Fibroblast of pulmonary artery (primary cell): ENCODE measurements around the gene TUT7.
"Not testable (repeated sequence)": the region's sequence is repeated elsewhere in the genome, so short reads cannot be mapped to it uniquely, and the experiment has no call there.

ENCODE experiments used
- DNase-seq: peaks from one replicate; pipeline ENCODE4 v3.0.0-alpha.2; 2010; ENCODE audit warnings: low read depth
- H3K4me3 ChIP-seq: replicated peaks from 2 replicates; pipeline ENCODE4 v1.5.1; 2011; ENCODE audit warnings: low read depth, mild to moderate bottlenecking, control low read depth, low read length, moderate library complexity
- TF ChIP-seq, protein P1 (sequence below): IDR thresholded peaks from 2 replicates; pipeline ENCODE4 v1.5.1; 2011; ENCODE audit warnings: mild to moderate bottlenecking, control low read depth, low read length, inconsistent platforms; ENCODE audit errors: missing control alignments

Gene TUT7, protein sequence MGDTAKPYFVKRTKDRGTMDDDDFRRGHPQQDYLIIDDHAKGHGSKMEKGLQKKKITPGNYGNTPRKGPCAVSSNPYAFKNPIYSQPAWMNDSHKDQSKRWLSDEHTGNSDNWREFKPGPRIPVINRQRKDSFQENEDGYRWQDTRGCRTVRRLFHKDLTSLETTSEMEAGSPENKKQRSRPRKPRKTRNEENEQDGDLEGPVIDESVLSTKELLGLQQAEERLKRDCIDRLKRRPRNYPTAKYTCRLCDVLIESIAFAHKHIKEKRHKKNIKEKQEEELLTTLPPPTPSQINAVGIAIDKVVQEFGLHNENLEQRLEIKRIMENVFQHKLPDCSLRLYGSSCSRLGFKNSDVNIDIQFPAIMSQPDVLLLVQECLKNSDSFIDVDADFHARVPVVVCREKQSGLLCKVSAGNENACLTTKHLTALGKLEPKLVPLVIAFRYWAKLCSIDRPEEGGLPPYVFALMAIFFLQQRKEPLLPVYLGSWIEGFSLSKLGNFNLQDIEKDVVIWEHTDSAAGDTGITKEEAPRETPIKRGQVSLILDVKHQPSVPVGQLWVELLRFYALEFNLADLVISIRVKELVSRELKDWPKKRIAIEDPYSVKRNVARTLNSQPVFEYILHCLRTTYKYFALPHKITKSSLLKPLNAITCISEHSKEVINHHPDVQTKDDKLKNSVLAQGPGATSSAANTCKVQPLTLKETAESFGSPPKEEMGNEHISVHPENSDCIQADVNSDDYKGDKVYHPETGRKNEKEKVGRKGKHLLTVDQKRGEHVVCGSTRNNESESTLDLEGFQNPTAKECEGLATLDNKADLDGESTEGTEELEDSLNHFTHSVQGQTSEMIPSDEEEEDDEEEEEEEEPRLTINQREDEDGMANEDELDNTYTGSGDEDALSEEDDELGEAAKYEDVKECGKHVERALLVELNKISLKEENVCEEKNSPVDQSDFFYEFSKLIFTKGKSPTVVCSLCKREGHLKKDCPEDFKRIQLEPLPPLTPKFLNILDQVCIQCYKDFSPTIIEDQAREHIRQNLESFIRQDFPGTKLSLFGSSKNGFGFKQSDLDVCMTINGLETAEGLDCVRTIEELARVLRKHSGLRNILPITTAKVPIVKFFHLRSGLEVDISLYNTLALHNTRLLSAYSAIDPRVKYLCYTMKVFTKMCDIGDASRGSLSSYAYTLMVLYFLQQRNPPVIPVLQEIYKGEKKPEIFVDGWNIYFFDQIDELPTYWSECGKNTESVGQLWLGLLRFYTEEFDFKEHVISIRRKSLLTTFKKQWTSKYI (N-terminal part only)

DNA sequence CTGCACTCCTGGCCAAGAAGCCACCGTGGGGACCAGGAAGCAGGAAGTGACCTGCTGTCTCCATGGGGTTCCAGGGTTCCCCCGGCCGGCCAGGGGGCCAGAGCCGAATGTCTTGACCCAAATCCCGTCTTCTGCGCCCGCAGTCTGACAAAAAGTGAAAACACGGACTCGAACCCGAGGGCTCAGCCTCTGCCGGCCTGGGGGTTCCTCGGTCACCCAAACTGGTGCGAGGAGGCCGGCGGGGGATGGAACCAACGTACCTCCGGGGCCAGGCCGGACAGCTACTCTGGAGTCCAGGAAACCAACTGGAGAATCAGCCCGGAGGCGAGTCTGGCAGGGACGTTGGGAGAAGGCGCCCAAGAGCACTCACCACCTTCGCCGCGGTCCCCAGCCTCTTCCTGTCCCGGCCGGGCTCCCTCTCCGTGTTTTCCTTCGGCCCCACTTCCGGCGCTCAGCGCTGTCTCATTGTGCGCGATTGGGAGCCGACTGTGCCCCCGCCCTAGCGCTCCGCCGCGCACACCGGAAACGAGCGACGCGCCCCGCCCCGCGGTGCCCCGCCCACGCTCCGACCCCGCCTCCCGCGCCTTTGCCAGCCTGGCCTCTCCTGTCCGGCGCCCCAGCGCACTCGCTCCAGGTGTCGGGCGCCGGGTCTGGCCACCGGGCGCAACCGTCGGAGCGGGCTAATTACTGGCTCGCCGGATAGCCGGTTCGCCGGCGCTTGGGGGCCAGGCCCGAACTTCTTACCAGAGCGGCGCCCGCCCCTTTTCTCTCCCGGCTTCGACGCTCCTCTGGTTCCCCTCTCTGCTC lies at the start of gene TUT7:
TUT7 (minus strand) TSS at position 400 of the 807 bp plus-strand sequence. CDS start 1,211 bp downstream, outside the sequence.
- TF ChIP-seq, protein P1, sequence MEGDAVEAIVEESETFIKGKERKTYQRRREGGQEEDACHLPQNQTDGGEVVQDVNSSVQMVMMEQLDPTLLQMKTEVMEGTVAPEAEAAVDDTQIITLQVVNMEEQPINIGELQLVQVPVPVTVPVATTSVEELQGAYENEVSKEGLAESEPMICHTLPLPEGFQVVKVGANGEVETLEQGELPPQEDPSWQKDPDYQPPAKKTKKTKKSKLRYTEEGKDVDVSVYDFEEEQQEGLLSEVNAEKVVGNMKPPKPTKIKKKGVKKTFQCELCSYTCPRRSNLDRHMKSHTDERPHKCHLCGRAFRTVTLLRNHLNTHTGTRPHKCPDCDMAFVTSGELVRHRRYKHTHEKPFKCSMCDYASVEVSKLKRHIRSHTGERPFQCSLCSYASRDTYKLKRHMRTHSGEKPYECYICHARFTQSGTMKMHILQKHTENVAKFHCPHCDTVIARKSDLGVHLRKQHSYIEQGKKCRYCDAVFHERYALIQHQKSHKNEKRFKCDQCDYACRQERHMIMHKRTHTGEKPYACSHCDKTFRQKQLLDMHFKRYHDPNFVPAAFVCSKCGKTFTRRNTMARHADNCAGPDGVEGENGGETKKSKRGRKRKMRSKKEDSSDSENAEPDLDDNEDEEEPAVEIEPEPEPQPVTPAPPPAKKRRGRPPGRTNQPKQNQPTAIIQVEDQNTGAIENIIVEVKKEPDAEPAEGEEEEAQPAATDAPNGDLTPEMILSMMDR, result no peak
- peak; percentile 97 for DNase-seq
- H3K4me3 ChIP-seq, result peak within 1 kb of the TSS; percentile 86

DNA sequence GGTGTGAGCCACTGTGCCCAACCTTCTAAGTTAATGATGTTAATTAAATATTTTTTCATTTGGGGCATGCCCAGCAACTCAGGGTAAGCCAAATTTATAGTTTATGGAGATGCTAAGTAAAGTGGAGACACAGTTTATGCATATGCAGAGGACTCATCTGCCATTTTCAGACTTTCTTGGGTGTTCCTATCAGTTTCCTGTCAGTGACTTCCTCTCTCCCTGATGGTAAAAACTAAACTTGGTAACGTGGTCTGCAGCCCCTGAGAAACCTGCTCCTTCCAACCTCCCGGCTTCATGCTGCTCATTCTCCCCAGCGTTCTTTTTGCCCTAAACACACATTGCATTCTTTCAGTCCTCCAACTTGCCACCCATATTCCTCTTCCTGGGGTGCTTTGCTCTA lies 48.4 kb upstream of the TUT7 start:
- H3K4me3 ChIP-seq, result no peak overlapping the region
- TF ChIP-seq, protein P1, result no peak
- no peak for DNase-seq

DNA sequence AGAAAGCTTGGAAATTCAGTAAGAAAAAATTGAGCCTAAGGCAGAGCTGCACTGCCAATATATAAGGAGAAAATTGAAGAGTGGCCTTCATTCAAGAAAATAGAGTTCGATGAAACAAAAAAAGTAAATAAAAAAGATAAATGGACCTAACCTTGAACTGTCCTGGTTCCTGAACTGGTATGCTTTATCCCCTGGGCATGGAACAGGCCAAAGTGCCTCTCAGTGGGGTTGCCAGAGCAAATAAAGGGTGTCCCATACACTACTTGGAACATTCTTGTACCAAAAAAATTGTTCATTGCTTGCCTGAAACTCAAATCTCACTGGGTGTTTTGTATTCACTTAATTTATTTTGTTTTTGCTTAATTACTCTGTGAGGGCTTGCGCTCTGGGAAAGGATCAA lies 42.2 kb upstream of the TUT7 start:
- TF ChIP-seq, protein P1, result no peak
- H3K4me3 ChIP-seq, result no peak overlapping the region
- no peak for DNase-seq

DNA sequence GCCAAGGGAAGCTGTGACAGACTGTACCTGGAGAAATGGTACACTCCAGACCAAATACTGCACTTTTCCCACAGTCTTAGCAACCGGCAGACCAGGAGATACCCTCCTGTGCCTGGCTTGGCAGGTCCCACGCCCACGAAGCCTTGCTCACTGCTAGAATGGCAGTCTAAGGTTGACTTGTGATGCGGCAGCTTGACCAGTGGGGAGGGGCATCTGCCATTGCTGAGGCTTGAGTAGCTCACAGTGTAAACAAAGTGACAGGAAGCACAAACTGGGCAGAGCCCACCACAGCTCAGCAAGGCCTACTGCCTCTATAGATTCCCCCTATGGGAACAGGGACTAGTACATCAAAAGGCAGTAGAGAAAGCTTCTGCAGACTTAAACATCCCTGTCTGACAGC lies 36.0 kb upstream of the TUT7 start:
- H3K4me3 ChIP-seq, DNase-seq: not testable (repeated sequence)

DNA sequence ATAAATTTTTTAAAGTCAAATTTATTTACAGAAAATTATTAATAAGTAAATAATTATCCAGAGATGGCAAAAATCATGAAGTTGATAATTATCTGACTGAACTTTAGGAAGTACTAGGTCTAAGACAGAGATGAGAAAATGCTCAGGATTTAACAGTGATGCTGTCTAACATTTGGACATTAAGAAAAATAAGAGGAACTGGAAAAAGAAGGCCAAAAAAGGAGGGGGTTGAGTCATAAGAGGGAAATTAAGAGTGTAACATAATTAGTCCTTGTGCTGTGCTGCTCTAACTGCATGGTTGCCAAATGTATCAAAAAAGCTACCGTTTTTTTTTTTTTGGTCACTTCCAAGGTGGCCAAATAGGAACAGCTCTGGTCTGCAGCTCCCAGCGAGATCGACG lies 35.4 kb upstream of the TUT7 start:
- TF ChIP-seq, protein P1, result no peak
- DNase-seq, result no peak
- no peak overlapping the region for H3K4me3 ChIP-seq

DNA sequence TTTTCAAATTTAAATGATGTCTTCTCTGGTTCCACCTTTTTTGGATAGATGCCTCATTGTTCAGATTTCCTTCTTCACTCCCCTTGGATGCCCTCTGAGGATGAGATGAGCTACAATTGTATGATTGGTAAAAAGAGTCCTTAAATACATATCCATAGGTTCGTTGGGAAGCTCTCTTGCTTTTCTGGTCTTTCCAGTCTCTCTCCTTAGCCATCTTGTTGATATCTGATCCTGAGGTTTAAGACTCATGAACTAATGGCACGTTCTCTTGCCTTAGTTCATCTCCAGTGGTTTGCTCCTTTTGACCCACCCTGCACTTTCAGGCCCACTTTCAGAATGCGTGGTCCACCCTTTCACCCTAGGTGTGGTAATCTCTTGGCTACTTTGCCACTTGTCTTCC lies 33.2 kb upstream of the TUT7 start:
- H3K4me3 ChIP-seq, result no peak overlapping the region
- TF ChIP-seq, protein P1, result no peak
- DNase-seq, result no peak

DNA sequence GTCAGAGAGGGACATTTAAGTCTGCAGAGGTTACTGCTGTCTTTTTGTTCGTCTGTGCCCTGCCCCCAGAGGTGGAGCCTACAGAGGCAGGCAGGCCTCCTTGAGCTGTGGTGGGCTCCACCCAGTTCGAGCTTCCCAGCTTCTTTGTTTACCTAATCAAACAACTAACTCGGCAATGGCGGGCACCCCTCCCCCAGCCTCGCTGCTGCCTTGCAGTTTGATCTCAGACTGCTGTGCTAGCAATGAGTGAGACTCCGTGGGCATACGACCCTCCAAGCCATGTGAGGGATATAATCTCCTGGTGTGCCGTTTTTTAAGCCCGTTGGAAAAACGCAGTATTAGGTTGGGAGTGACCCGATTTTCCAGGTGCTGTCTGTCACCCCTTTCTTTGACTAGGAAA lies 28.8 kb upstream of the TUT7 start:
- DNase-seq, H3K4me3 ChIP-seq: not testable (repeated sequence)
